ELR (cell line): Measurements from ENCODE around the gene SLC6A3.
"Not testable (repeated sequence)": the region's sequence is repeated elsewhere in the genome, so short reads cannot be mapped to it uniquely, and the experiment has no call there.

Experiments
- DNase-seq: peaks from one replicate; pipeline ENCODE4 v3.0.0-alpha.2; 2015; ENCODE audit warnings: low read depth

Gene SLC6A3

GRCh38 chr5:1464096-1464446, 18.8 kb upstream of the SLC6A3 start:
- DNase-seq = no peak

- no peak for DNase-seq
Observed at GRCh38 chr5:1463326-1464095, 18.3 kb upstream of the SLC6A3 start.

DNA sequence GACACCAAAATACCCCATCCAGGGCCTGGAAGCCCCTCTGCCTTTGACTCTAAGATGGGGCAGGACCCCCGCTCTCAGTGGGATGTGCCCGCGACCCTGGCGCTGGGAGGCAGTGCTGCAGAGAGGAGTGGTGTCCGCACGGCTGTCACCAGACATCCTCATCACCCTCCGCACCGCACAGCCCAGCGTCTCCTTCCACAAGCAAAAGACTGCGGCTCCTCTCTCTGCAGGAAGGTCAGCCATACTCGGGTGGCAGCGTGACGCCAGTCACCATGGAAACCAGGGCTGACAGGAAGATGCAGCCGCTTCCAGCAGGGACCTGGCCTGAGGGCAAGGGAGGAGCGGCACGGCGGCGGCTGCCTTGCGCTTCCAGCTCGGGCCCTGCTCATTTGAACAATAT, 17.1 kb upstream of the SLC6A3 start:
- no peak for DNase-seq

DNA sequence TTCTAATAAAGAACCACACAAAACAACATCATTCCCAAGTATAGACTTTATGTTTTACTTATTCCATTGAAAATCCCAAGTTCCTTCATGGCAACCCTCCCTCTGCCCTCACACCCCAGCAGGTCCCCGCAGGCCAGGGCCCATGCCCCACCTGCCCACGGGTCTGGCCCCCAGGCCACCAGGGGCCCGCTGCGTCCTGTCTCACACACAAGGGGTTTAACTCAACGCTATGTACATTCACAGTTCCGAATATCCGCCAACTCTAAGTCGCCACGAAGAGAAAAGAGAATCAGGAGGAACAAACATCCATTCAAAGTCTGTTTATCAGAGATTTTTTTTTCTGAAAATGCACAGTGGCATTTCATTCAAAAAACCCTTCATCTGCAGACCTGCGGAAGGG, 16.2 kb upstream of the SLC6A3 start:
- DNase-seq = no peak

- DNase-seq = no peak
Observed at GRCh38 chr5:1460054-1460682, 14.9 kb upstream of the SLC6A3 start.

DNA sequence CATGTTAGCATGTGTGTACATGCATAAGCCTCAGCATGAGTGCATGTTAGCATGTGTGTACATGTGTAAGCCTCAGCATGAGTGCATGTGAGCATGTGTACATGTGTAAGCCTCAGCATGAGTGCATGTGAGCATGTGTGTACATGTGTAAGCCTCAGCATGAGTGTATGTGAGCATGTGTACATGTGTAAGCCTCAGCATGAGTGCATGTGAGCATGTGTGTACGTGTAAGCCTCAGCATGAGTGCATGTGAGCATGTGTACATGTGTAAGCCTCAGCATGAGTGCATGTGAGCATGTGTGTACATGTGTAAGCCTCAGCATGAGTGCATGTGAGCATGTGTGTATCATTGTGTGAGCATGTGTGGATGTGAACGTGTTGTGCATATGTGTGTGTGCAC, 14.2 kb upstream of the SLC6A3 start:
- not testable (repeated sequence) for DNase-seq

GRCh38 chr5:1456110-1456881, 11.1 kb upstream of the SLC6A3 start:
- not testable (repeated sequence) for DNase-seq

- no peak for DNase-seq
Observed at GRCh38 chr5:1453613-1454012, 8.4 kb upstream of the SLC6A3 start.

DNA sequence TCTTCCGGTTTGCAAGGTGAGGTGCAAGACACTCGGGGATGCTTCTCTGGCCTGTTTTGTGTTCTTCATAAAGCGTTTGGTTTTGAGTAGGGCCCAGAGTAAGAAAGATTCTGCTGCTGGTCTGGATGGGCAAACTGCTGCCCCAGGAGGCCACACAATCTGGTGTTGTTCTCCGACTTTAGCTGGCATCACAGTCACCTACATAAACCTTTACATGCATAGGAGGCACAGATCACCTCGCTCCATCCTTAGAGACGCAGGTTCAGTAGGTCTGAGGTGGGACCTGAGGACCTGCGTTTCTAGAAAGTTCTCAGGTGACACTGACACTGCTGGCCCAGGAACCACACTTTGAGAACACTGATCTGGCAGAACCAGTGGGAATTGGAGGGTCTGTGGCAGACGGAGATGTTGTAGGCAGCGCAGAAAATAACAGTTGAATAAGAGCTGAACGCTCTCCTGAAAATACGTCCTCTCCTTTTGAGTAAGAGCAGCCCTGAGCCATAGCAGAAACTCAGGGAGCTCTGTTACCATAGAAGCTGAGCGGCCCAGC, 3.9 kb upstream of the SLC6A3 start:
- no peak for DNase-seq

DNA sequence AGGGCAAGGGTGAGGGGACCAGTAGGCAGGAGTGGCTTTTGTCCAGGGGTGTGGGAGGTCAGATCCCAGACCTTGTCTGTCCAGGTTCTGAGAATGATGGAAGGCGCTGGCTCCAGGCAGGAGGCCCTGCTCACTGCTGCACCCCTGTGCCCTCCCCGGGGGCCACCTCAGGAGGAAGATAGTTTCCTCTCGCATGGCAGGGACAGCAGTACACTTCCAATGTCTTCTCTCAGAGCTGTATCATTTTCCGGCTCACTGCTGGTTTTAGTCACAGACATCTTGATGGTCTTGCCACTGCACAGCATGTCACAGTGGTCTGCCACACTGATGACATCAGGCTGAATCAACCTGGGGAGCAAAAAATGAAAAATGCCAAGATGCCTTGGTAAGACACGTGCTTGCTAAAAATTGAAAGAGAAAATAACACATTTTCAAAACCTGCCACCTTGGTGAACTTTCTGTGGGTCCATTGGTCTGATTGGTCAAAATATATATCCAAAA, 3.3 kb upstream of the SLC6A3 start:
- DNase-seq = no peak

DNA sequence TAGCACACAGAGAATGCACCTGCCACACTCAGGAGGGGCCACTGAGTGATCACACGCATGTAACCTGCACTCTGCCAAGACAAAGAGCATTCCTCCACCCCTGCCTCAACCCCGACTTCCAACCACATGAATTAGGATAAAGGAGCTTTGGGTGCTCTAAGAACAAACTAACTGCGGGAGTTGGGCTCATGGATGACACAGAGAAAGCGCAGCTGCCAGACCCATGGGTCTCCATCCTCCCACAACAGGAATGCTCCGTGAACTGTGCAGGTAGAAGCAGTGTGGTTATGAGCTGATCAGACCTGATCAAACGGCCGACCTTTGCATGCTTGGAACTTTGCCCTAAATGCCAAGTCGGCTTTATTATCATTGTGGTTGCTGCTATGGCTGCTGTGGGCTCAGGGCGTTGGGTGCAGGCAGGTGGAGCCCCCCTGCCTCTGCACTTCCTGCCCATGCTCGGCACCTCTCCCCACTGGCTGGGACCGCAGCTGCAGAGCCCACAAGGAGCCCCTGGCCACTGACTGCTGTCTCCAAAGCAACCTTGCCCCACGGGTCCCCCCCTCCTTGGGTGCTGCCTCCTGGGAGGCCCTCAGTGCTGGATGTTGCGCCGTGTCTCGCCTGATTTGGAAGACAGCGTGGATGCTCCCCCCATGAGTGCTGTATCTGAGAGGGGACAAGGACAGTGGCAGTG, 2.6 kb upstream of the SLC6A3 start:
- no peak for DNase-seq

GRCh38 chr5:1446602-1447343, 1.5 kb upstream of the SLC6A3 start:
- DNase-seq = no peak

DNA sequence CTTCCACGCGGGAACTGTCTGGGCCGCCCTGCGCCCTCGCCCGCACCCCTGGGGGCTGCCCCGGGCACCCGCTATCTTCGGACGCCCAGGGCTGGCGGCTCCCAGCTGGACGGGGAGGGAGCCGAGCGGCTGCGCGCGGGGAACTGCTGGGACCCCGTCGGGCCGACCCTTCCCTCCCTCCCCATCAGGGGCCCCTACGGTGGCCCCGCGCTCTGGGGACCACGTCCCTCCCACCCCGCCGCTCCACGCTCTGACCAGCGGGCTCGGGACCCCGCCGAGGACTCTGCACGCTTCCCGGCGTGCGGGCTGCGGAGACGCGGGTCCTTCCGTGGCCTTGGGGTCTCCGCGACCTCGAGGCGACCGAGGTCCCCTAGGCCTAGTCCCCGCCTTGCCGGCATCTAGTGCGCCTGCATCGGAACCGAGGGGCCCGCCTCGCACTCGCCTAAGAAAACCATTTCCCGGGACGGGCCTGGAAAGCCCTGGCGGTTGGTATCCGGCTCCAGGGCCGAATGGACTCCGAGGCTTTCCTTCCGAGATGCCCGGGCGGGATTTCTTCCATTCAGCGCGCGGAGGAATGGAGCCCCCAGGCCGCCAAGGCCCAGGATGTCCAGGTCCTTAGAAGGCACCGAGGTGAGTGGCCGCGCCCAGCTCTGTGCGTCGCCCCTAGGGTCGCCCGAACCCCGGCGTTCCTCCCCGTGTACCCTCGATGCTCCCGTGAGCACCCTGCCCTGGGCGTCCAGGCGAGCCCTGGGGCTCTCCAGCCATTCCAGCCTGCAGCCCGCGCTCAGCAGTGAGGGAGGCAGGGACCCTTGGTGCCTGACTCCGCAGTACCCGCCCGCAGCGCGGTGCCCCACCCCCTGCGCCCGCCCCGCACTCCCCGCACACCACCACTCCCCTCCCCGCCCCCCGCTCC, 705 bp upstream of the SLC6A3 start:
- DNase-seq = no peak

GRCh38 chr5:1444361-1445189, 665 bp downstream of the SLC6A3 start:
- no peak for DNase-seq

- no peak for DNase-seq
Observed at GRCh38 chr5:1443991-1444360, 1.3 kb downstream of the SLC6A3 start.

DNA sequence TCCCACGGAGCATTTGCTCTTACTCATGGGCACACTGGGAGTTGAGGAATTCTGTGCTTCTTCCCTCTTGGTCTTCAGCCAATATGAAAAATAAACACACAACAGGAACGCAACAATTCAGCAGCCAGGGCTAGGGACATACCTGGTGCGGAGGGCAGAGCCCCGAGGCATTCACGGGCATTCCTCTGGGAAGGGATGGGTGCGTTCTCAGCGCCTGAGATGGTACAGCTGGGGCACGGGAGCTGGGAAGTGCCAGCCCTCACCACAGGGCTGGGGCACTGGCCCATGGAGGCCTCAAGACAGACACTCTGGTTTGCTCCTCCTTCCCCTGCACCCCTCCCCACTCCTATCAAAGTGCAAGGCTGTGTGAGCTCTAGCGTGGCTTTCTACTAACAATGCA, 2.1 kb downstream of the SLC6A3 start:
- DNase-seq = no peak

DNA sequence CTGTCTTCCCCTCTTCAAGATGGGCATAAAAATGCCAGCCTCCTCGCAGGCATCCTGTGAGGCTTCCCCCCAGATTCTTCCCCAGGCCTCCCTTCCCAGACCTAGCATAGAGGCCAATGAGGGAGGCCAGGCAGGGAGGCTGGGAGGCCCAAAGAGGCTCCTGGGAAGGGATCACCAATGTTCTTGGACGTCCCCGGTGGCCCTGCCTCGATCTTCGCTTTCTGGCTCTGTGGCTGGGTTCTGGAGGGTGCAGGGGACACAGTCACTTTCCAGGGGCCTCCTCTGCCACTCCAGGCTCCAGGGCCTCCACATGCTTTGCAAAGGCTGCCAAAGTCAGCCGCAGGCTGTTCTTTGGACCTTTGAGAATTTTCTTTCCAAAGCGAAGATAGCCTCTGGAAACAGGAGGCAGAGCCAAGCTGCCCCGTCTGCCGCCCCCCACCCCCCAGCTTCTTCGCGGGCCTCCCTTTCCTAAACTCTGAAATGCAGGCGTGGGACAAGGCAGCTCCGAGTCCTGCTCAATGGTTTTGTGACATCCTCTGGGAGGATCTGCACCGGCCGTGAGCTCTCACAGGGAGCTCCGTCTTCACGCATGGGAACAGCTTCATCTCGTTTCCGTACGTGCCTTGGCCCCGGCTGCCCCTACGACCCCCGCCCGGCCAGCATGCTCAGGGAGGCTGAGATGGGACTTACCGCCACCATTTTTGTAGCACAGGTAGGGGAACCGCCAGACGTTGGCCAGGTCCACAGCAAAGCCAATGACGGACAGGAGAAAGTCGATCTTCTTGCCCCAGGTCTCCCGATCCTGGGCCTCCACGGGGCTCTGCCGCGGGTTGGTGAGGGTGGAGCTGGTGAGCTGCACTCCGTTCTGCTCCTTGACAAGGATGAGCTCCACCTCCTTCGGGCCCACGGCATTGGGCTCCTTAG, 2.8 kb downstream of the SLC6A3 start:
- DNase-seq = no peak

- no peak for DNase-seq
Observed at GRCh38 chr5:1441166-1441865, 3.9 kb downstream of the SLC6A3 start.
